WTC11 (cell line): Measurements from ENCODE around the gene PLCD1. TPM values are rescaled to one million over a fixed set of nuclear protein-coding genes. Genes with fewer than 3 reads are reported as not detected.
"Not testable (repeated sequence)": the region's sequence is repeated elsewhere in the genome, so short reads cannot be mapped to it uniquely, and the experiment has no call there.

Source experiments
- ATAC-seq: fragments of 200-7000 bp; cut with Tn5 transposase; 2 replicates; pipeline ENCODE4 v1.10.0; 2021; ENCODE audit warnings: mild to moderate bottlenecking, moderate library complexity
- CTCF ChIA-PET: fragments of 300-600 bp; sonication (Branson Sonifier 250); formaldehyde crosslinking; loops from one replicate; lab custom pipeline; 2021; ENCODE audit warnings: antibody characterized with exemption; lab: Charles Lee
- POLR2A ChIA-PET: fragments of 350-600 bp; sonication (Branson Sonifier 250); formaldehyde crosslinking; loops from one replicate; lab custom pipeline; 2021; ENCODE audit warnings: antibody characterized with exemption; lab: Charles Lee
- DNase-seq: peaks from one replicate; pipeline ENCODE4 v3.0.0; 2021; ENCODE audit warnings: low spot score
- H3K27ac Mint-ChIP-seq: 2 replicates; pipeline ENCODE4 v1.8.0; 2021; ENCODE audit warnings: mixed read lengths
- H3K27me3 Mint-ChIP-seq: 2 replicates; pipeline ENCODE4 v1.8.0; 2021; ENCODE audit warnings: low read depth, mild to moderate bottlenecking, moderate library complexity, mixed read lengths
- H3K36me3 Mint-ChIP-seq: 2 replicates; pipeline ENCODE4 v1.8.0; 2021; ENCODE audit warnings: mixed read lengths
- H3K4me1 Mint-ChIP-seq: 2 replicates; pipeline ENCODE4 v1.8.0; 2022; ENCODE audit warnings: mixed read lengths
- H3K4me3 Mint-ChIP-seq: 2 replicates; pipeline ENCODE4 v1.8.0; 2021; ENCODE audit warnings: mild to moderate bottlenecking, moderate library complexity, mixed read lengths
- H3K9me3 Mint-ChIP-seq: 2 replicates; pipeline ENCODE4 v1.8.0; 2021; ENCODE audit warnings: mixed read lengths
- ELF4 ChIP-seq: sonication (generic); formaldehyde crosslinking; IDR thresholded peaks from 2 replicates; pipeline ENCODE4 v1.8.1; 2022; ENCODE audit warnings: low read depth, mild to moderate bottlenecking, moderate library complexity, missing genetic modification reagents
- GTF2I ChIP-seq: fragments of 250-450 bp; sonication (Bioruptor Pico); conservative IDR thresholded peaks from 2 replicates; pipeline ENCODE4 v1.4.0; 2021; ENCODE audit warnings: mild to moderate bottlenecking
- MAX ChIP-seq: sonication (generic); formaldehyde crosslinking; IDR thresholded peaks from 2 replicates; pipeline ENCODE4 v1.8.0; 2022; ENCODE audit warnings: mild to moderate bottlenecking, missing genetic modification reagents
- MXD4 ChIP-seq: fragments of 250-450 bp; sonication (Bioruptor Pico); IDR thresholded peaks from 2 replicates; pipeline ENCODE4 v1.8.0; 2021; ENCODE audit warnings: mild to moderate bottlenecking, moderate library complexity, borderline replicate concordance
- NR2C2 ChIP-seq: sonication (generic); formaldehyde crosslinking; IDR thresholded peaks from 2 replicates; pipeline ENCODE4 v1.8.0; 2022; ENCODE audit warnings: mild to moderate bottlenecking, missing genetic modification reagents
- SP1 ChIP-seq: sonication (generic); formaldehyde crosslinking; conservative IDR thresholded peaks from 2 replicates; pipeline ENCODE4 v1.8.1; 2022; ENCODE audit warnings: missing genetic modification reagents
- TEAD1 ChIP-seq: sonication (generic); formaldehyde crosslinking; IDR thresholded peaks from 2 replicates; pipeline ENCODE4 v1.8.0; 2022; ENCODE audit warnings: mild to moderate bottlenecking, missing genetic modification reagents
- ZNF121 ChIP-seq: sonication (generic); formaldehyde crosslinking; IDR thresholded peaks from 2 replicates; pipeline ENCODE4 v1.8.0; 2023; ENCODE audit warnings: missing genetic modification reagents
- ZNF423 ChIP-seq: fragments of 250-450 bp; sonication (Bioruptor Pico); IDR thresholded peaks from 2 replicates; pipeline ENCODE4 v2.1.2; 2022; ENCODE audit warnings: mild to moderate bottlenecking, moderate library complexity
- ZNF671 ChIP-seq: fragments of 250-450 bp; sonication (Bioruptor Pico); IDR thresholded peaks from 2 replicates; pipeline ENCODE4 v1.8.0; 2021; ENCODE audit warnings: mild to moderate bottlenecking
- total RNA-seq: library from RNA; stranded (reverse); gene quantifications from 3 replicates; pipeline ENCODE4 v1.2.3, GENCODE V29; 2021
- TF ChIP-seq, protein P1 (sequence below): sonication (generic); formaldehyde crosslinking; IDR thresholded peaks from 2 replicates; pipeline ENCODE4 v1.8.1; 2022; ENCODE audit warnings: missing genetic modification reagents, borderline replicate concordance
- TF ChIP-seq, protein P2 (sequence below): fragments of 250-450 bp; sonication (Bioruptor Pico); IDR thresholded peaks from 2 replicates; pipeline ENCODE4 v2.1.2; 2022; ENCODE audit warnings: mild to moderate bottlenecking, moderate library complexity
- TF ChIP-seq, protein P3 (sequence below): sonication (generic); formaldehyde crosslinking; IDR thresholded peaks from 2 replicates; pipeline ENCODE4 v1.8.1; 2022; ENCODE audit warnings: low read depth, missing genetic modification reagents, borderline replicate concordance
- TF ChIP-seq, protein P4 (sequence below): sonication (generic); formaldehyde crosslinking; IDR thresholded peaks from 2 replicates; pipeline ENCODE4 v1.8.1; 2023; ENCODE audit warnings: mild to moderate bottlenecking, missing genetic modification reagents

The PLCD1 gene
- total RNA-seq, 1 experiment from 2014 or later, result 29.9 TPM

GRCh38 chr3:38054499-38055001 is 25.1 kb upstream of the PLCD1 start:
- CTCF ChIA-PET, result no interaction called here

DNA sequence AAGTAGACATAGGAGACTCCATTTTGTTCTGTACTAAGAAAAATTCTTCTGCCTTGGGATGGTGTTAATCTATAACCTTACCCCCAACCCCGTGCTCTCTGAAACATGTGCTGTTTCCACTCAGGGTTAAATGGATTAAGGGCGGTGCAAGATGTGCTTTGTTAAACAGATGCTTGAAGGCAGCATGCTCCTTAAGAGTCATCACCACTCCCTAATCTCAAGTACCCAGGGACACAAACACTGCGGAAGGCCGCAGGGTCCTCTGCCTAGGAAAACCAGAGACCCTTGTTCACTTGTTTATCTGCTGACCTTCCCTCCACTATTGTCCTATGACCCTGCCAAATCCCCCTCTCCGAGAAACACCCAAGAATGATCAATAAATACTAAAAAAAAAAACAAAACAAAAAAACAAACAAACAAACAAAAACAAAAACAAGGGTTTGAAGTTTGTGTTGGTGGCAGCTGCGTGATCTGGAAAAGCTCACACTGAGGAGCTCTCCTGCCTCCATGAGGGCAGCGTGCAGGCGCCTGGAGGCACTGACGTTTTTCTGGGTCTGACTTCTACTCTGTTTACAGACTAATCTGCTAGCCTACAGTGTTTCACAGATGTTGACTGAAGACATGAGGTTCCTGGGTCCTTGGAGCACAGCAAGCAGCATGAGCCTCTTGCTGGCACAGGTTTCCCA is 24.5 kb upstream of the PLCD1 start:
- DNase-seq, H3K27ac Mint-ChIP-seq, ATAC-seq, CTCF ChIA-PET, POLR2A ChIA-PET, H3K4me3 Mint-ChIP-seq, H3K4me1 Mint-ChIP-seq: not testable (repeated sequence)
- Mint-ChIP-seq H3K27me3 (peaks cover 24% of the 10 kb centered on the region), H3K36me3 (peaks cover 18% of the 10 kb centered on the region), H3K9me3 (peaks cover 24% of the 10 kb centered on the region)

More at GRCh38 chr3:38054499-38055001, 25.1 kb upstream of the PLCD1 start:
- TF ChIP-seq ELF4, result no peak
- TF ChIP-seq, protein P1, sequence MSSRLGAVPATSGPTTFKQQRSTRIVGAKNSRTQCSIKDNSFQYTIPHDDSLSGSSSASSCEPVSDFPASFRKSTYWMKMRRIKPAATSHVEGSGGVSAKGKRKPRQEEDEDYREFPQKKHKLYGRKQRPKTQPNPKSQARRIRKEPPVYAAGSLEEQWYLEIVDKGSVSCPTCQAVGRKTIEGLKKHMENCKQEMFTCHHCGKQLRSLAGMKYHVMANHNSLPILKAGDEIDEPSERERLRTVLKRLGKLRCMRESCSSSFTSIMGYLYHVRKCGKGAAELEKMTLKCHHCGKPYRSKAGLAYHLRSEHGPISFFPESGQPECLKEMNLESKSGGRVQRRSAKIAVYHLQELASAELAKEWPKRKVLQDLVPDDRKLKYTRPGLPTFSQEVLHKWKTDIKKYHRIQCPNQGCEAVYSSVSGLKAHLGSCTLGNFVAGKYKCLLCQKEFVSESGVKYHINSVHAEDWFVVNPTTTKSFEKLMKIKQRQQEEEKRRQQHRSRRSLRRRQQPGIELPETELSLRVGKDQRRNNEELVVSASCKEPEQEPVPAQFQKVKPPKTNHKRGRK (CRISPR knock-in tag), result no peak
- TF ChIP-seq ZNF121 (CRISPR knock-in tag), result no peak
- no peak for TF ChIP-seq GTF2I (CRISPR knock-in tag)
- TF ChIP-seq, protein P2, sequence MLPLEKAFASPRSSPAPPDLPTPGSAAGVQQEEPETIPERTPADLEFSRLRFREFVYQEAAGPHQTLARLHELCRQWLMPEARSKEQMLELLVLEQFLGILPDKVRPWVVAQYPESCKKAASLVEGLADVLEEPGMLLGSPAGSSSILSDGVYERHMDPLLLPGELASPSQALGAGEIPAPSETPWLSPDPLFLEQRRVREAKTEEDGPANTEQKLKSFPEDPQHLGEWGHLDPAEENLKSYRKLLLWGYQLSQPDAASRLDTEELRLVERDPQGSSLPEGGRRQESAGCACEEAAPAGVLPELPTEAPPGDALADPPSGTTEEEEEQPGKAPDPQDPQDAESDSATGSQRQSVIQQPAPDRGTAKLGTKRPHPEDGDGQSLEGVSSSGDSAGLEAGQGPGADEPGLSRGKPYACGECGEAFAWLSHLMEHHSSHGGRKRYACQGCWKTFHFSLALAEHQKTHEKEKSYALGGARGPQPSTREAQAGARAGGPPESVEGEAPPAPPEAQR (CRISPR knock-in tag), result no peak
- TF ChIP-seq TEAD1, result no peak
- TF ChIP-seq, protein P3, sequence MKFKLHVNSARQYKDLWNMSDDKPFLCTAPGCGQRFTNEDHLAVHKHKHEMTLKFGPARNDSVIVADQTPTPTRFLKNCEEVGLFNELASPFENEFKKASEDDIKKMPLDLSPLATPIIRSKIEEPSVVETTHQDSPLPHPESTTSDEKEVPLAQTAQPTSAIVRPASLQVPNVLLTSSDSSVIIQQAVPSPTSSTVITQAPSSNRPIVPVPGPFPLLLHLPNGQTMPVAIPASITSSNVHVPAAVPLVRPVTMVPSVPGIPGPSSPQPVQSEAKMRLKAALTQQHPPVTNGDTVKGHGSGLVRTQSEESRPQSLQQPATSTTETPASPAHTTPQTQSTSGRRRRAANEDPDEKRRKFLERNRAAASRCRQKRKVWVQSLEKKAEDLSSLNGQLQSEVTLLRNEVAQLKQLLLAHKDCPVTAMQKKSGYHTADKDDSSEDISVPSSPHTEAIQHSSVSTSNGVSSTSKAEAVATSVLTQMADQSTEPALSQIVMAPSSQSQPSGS (CRISPR knock-in tag), result no peak
- no peak for TF ChIP-seq MXD4 (CRISPR knock-in tag)
- H3K27ac Mint-ChIP-seq, result no peak overlapping the region
- H3K4me1 Mint-ChIP-seq, result no peaks in the 10 kb centered on the region
- DNase-seq, result no peak
- H3K36me3 Mint-ChIP-seq, result peaks cover 18% of the 10 kb centered on the region
- POLR2A ChIA-PET, result no interaction called here
- peaks cover 25% of the 10 kb centered on the region for H3K9me3 Mint-ChIP-seq
- H3K4me3 Mint-ChIP-seq, result no peak overlapping the region
- peaks cover 24% of the 10 kb centered on the region for H3K27me3 Mint-ChIP-seq
- ATAC-seq, result no peak

GRCh38 chr3:38053286-38053685 is 23.8 kb upstream of the PLCD1 start:
- Mint-ChIP-seq H3K36me3 (peaks cover 18% of the 10 kb centered on the region), H3K9me3 (peaks cover 24% of the 10 kb centered on the region), H3K27me3 (peaks cover 24% of the 10 kb centered on the region)
- POLR2A ChIA-PET, CTCF ChIA-PET, H3K4me1 Mint-ChIP-seq, DNase-seq, ATAC-seq, H3K4me3 Mint-ChIP-seq, H3K27ac Mint-ChIP-seq: not testable (repeated sequence)

DNA sequence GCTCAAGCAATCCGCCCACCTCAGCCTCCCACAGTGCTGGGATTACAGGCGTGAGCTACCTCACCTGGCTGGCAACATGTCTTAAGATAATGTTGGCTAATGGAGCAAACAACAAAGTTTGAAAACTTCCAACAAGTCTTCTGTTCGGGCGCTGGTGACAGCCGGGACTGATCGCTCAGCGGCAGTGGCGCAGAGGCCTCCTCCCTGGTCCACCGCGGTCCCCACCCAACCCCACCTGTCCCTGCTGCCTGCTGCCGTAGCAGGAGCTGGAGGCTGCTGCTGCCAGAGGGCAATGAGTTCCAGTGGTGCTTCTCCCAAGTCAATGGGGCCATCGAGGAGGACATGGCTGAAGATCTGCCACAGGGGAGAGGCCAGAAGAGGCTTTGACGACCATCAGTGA is 21.7 kb upstream of the PLCD1 start:
- TF ChIP-seq ZNF671 (CRISPR knock-in tag), result no peak
- Mint-ChIP-seq H3K9me3 (peaks cover 24% of the 10 kb centered on the region), H3K36me3 (peaks cover 18% of the 10 kb centered on the region), H3K4me3 (no peak overlapping the region), H3K4me1 (no peaks in the 10 kb centered on the region), H3K27me3 (peaks cover 30% of the 10 kb centered on the region), H3K27ac (no peak overlapping the region)
- CTCF ChIA-PET, result no interaction called here
- POLR2A ChIA-PET, result no interaction called here
- ATAC-seq, result no peak
- DNase-seq, result no peak

GRCh38 chr3:38049358-38050126 is 20.1 kb upstream of the PLCD1 start:
- Mint-ChIP-seq H3K27me3 (peaks cover 31% of the 10 kb centered on the region), H3K27ac (no peak overlapping the region), H3K4me1 (no peaks in the 10 kb centered on the region), H3K36me3 (peaks cover 18% of the 10 kb centered on the region), H3K4me3 (no peak overlapping the region), H3K9me3 (peaks cover 24% of the 10 kb centered on the region)
- ATAC-seq (no peak), DNase-seq (no peak)
- POLR2A ChIA-PET, result no interaction called here
- CTCF ChIA-PET, result no interaction called here
- no peak for TF ChIP-seq ZNF423 (CRISPR knock-in tag)
- TF ChIP-seq NR2C2 (CRISPR knock-in tag), result no peak
- TF ChIP-seq, protein P4, sequence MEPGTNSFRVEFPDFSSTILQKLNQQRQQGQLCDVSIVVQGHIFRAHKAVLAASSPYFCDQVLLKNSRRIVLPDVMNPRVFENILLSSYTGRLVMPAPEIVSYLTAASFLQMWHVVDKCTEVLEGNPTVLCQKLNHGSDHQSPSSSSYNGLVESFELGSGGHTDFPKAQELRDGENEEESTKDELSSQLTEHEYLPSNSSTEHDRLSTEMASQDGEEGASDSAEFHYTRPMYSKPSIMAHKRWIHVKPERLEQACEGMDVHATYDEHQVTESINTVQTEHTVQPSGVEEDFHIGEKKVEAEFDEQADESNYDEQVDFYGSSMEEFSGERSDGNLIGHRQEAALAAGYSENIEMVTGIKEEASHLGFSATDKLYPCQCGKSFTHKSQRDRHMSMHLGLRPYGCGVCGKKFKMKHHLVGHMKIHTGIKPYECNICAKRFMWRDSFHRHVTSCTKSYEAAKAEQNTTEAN (CRISPR knock-in tag), result no peak
- no peak for TF ChIP-seq SP1 (CRISPR knock-in tag)
- TF ChIP-seq, protein P3 (CRISPR knock-in tag), result no peak
- TF ChIP-seq MAX (CRISPR knock-in tag), result no peak
